ENCODE data around the gene RAPGEF4.

RAPGEF4 gene

GRCh38 chr2:173043897-173044519 lies 308.4 kb downstream of the RAPGEF4 start:
- DNase-seq: no peak

- DNase-seq: no peak
These were observed 309.0 kb downstream of the RAPGEF4 start for GRCh38 chr2:173044686-173045085.

- DNase-seq: no peak
These were observed 309.5 kb downstream of the RAPGEF4 start for GRCh38 chr2:173045181-173045580.

GRCh38 chr2:173048522-173048896 lies 312.9 kb downstream of the RAPGEF4 start:
- no peak for DNase-seq

GRCh38 chr2:173048897-173049661 lies 313.4 kb downstream of the RAPGEF4 start:
- peak; percentile 50 for DNase-seq

- no peak for DNase-seq
These were observed 314.2 kb downstream of the RAPGEF4 start for GRCh38 chr2:173049831-173050230.

- DNase-seq: no peak
These were observed 315.0 kb downstream of the RAPGEF4 start for GRCh38 chr2:173050684-173051083.

- peak; percentile 58 for DNase-seq
These were observed 316.0 kb downstream of the RAPGEF4 start for GRCh38 chr2:173051463-173052215.

- no peak for DNase-seq
These were observed 317.5 kb downstream of the RAPGEF4 start for GRCh38 chr2:173053043-173053699.

- no peak for DNase-seq
These were observed 318.8 kb downstream of the RAPGEF4 start for GRCh38 chr2:173054466-173054865.

- no peak for DNase-seq
These were observed 321.2 kb downstream of the RAPGEF4 start for GRCh38 chr2:173056705-173057364.

- no peak for DNase-seq
These were observed 322.5 kb downstream of the RAPGEF4 start for GRCh38 chr2:173058097-173058496.

- DNase-seq: peak; percentile 46
These were observed 323.0 kb downstream of the RAPGEF4 start for GRCh38 chr2:173058673-173059072.

- DNase-seq: no peak
These were observed 323.6 kb downstream of the RAPGEF4 start for GRCh38 chr2:173059292-173059691.

- no peak for DNase-seq
These were observed 324.4 kb downstream of the RAPGEF4 start for GRCh38 chr2:173059971-173060461.

- no peak for DNase-seq
These were observed 327.2 kb downstream of the RAPGEF4 start for GRCh38 chr2:173062801-173063200.

- DNase-seq: no peak
These were observed 328.6 kb downstream of the RAPGEF4 start for GRCh38 chr2:173064151-173064805.

- DNase-seq: no peak
These were observed 331.4 kb downstream of the RAPGEF4 start for GRCh38 chr2:173066887-173067676.

GRCh38 chr2:173075056-173075780 lies 339.6 kb downstream of the RAPGEF4 start:
- DNase-seq: peak; percentile 41
